Uterus (tissue), 4 donors: ENCODE data around the gene GLP1R. TPM values are rescaled to one million over a fixed set of nuclear protein-coding genes. Genes with fewer than 3 reads are reported as not detected.

Source experiments
- DNase-seq, 2 donors: peaks; one replicate each; pipeline ENCODE4 v3.0.0-alpha.2; 2019 to 2020
- H3K27ac ChIP-seq, 2 donors: fragments of 200-600 bp; sonication (generic); 1 replicate in 1 of 2; 2 replicates in 1 of 2; pipeline ENCODE4 v1.5.1; 2016 to 2018
- H3K27me3 ChIP-seq, 2 donors: fragments of 200-600 bp; sonication (generic); one replicate each; pipeline ENCODE4 v1.5.1; 2018 to 2019; ENCODE audit warnings: control low read depth in 1 of 2
- H3K36me3 ChIP-seq, 2 donors: fragments of 200-600 bp; sonication (generic); one replicate each; pipeline ENCODE4 v1.5.1; 2019; ENCODE audit warnings: control low read depth in 1 of 2
- H3K4me1 ChIP-seq, 2 donors: fragments of 200-600 bp; sonication (generic); one replicate each; pipeline ENCODE4 v1.5.1; 2018 to 2019; ENCODE audit warnings: control low read depth in 1 of 2
- H3K4me3 ChIP-seq, 2 donors: fragments of 200-600 bp; sonication (generic); 1 replicate in 1 of 2; 2 replicates in 1 of 2; pipeline ENCODE4 v1.5.1; 2018 to 2019; ENCODE audit warnings: mild to moderate bottlenecking in 1 of 2
- H3K9me3 ChIP-seq, 2 donors: fragments of 200-600 bp; sonication (generic); one replicate each; pipeline ENCODE4 v1.5.1; 2019; ENCODE audit warnings: control low read depth in 1 of 2
- CTCF ChIP-seq, 4 experiments: fragments of 200-600 bp in 2 of 4; fragments of 450-650 bp in 2 of 4; sonication (generic) in 2 of 4; IDR thresholded peaks; one replicate each; pipeline ENCODE4 v1.5.1; 2016 to 2019; ENCODE audit warnings: antibody characterized with exemption in 4 of 4, mild to moderate bottlenecking in 2 of 4, moderate library complexity in 1 of 4
- POLR2A ChIP-seq, 2 donors: fragments of 450-650 bp; IDR thresholded peaks; one replicate each; pipeline ENCODE4 v1.6.1; 2016; ENCODE audit warnings: antibody characterized with exemption in 2 of 2, mild to moderate bottlenecking in 1 of 2, moderate library complexity in 1 of 2
- intact Hi-C: fragments of 100-400 bp; cut with DNase I; formaldehyde crosslinking; loops from one replicate; pipeline ENCODE4 v1.15.1; 2023; ENCODE audit warnings: low total_unique reads
- total RNA-seq, 4 donors: library from RNA; depleted of rRNA in 3 of 4; stranded (reverse); fragments of >200 nt in 3 of 4; gene quantifications; one replicate each; pipeline versions ENCODE4 v1.1.0 to v1.2.4, GENCODE V29; 2014 to 2023
- donor health status: DM: yes; HTN: yes; CAD: no.

Gene GLP1R
- total RNA-seq, 4 donors from 2014 or later: 0.55 TPM; not detected in 3

GRCh38 chr6:39017547-39017880 is 31.1 kb upstream of the GLP1R start:
- Histone ChIP-seq H3K36me3 (no peaks in the 10 kb centered on the region), H3K4me1 (no peaks in the 10 kb centered on the region), H3K9me3 (no peaks in the 10 kb centered on the region), H3K27ac (no peak overlapping the region), H3K4me3 (no peak overlapping the region), H3K27me3 (no peaks in the 10 kb centered on the region)
- no peak for DNase-seq
- intact Hi-C loops: no loop called here
- TF ChIP-seq CTCF (IDR thresholded peaks at IDR 0.05) (no peak), POLR2A (IDR thresholded peaks at IDR 0.05) (no peak)

GRCh38 chr6:39018103-39018502 is 30.5 kb upstream of the GLP1R start:
- H3K4me3 ChIP-seq: no peak overlapping the region

GRCh38 chr6:39020136-39020535 is 28.4 kb upstream of the GLP1R start:
- intact Hi-C loops: no loop called here
- H3K9me3 ChIP-seq: no peaks in the 10 kb centered on the region
- no peaks in the 10 kb centered on the region for H3K4me1 ChIP-seq
- no peak overlapping the region for H3K4me3 ChIP-seq
- DNase-seq: no peak
- no peak for TF ChIP-seq POLR2A (IDR thresholded peaks at IDR 0.05)
- no peak for TF ChIP-seq CTCF (IDR thresholded peaks at IDR 0.05)
- no peaks in the 10 kb centered on the region for H3K27me3 ChIP-seq
- H3K36me3 ChIP-seq: no peaks in the 10 kb centered on the region
- H3K27ac ChIP-seq: no peak overlapping the region

More at GRCh38 chr6:39018103-39018502, 30.5 kb upstream of the GLP1R start:
- H3K36me3 ChIP-seq: no peaks in the 10 kb centered on the region
- H3K27me3 ChIP-seq: no peaks in the 10 kb centered on the region
- no peak overlapping the region for H3K27ac ChIP-seq
- H3K9me3 ChIP-seq: no peaks in the 10 kb centered on the region
- H3K4me1 ChIP-seq: no peaks in the 10 kb centered on the region
- intact Hi-C loops: no loop called here
- DNase-seq: no peak
- no peak for TF ChIP-seq CTCF (IDR thresholded peaks at IDR 0.05)
- no peak for TF ChIP-seq POLR2A (IDR thresholded peaks at IDR 0.05)

GRCh38 chr6:39021041-39021440 is 27.5 kb upstream of the GLP1R start:
- no peak overlapping the region for H3K27ac ChIP-seq
- no peaks in the 10 kb centered on the region for H3K27me3 ChIP-seq
- intact Hi-C loops: no loop called here
- no peaks in the 10 kb centered on the region for H3K4me1 ChIP-seq
- H3K9me3 ChIP-seq: no peaks in the 10 kb centered on the region
- DNase-seq: no peak
- no peak overlapping the region for H3K4me3 ChIP-seq
- no peak for TF ChIP-seq CTCF (IDR thresholded peaks at IDR 0.05)
- no peak for TF ChIP-seq POLR2A (IDR thresholded peaks at IDR 0.05)
- no peaks in the 10 kb centered on the region for H3K36me3 ChIP-seq

GRCh38 chr6:39021779-39022178 is 26.8 kb upstream of the GLP1R start:
- no peak for DNase-seq
- intact Hi-C loops: no loop called here
- TF ChIP-seq POLR2A (IDR thresholded peaks at IDR 0.05): no peak
- TF ChIP-seq CTCF (IDR thresholded peaks at IDR 0.05): no peak
- Histone ChIP-seq H3K27ac (no peak overlapping the region), H3K36me3 (no peaks in the 10 kb centered on the region), H3K4me1 (no peaks in the 10 kb centered on the region), H3K9me3 (no peaks in the 10 kb centered on the region), H3K4me3 (no peak overlapping the region), H3K27me3 (no peaks in the 10 kb centered on the region)
